SK-N-SH (cell line): ENCODE results near the gene CUL3. TPM values are rescaled to one million over a fixed set of nuclear protein-coding genes. Genes with fewer than 3 reads are reported as not detected.

Source experiments
- CTCF ChIA-PET: fragments of 300-600, 350-600 bp; formaldehyde crosslinking; extraction: SDS; loops from one replicate; lab custom pipeline; 2021; lab: Yijun Ruan, JAX
- POLR2A ChIA-PET: fragments of 350-600 bp; sonication (Branson Sonifier 250); formaldehyde crosslinking; extraction: SDS; loops from one replicate; lab custom pipeline; 2020; ENCODE audit warnings: antibody characterized with exemption, inconsistent platforms; lab: Yijun Ruan, JAX
- DNase-seq: peaks from one replicate; pipeline ENCODE4 v3.0.0; 2012
- H2AFZ ChIP-seq: fragments of 200-600 bp; sonication (generic); 2 replicates; pipeline ENCODE4 v1.8.1; 2016; ENCODE audit warnings: antibody characterized with exemption, mild to moderate bottlenecking, low read depth
- H3F3A ChIP-seq: fragments of 200-600 bp; sonication (generic); replicated peaks from 2 replicates; pipeline ENCODE3; 2016; ENCODE audit warnings: antibody characterized with exemption, mild to moderate bottlenecking; ENCODE audit not compliant: insufficient read depth
- H3K27ac ChIP-seq, 2 experiments: fragments of 200-500 bp in 1 of 2; fragments of 200-600 bp in 1 of 2; sonication (Bioruptor generic) in 1 of 2; sonication (generic), shearing (Covaris generic) in 1 of 2; 2 replicates each; pipeline versions ENCODE4 v1.5.1 to v1.6.1; 2014 to 2016; ENCODE audit warnings: low read depth in 2 of 2, inconsistent platforms in 1 of 2, low read length in 1 of 2, mild to moderate bottlenecking in 1 of 2, mixed read lengths in 1 of 2
- H3K27me3 ChIP-seq: fragments of 200-600 bp; sonication (generic), shearing (Covaris generic); 2 replicates; pipeline ENCODE4 v1.6.1; 2016; ENCODE audit warnings: mixed run types; ENCODE audit not compliant: insufficient read depth
- H3K36me3 ChIP-seq, 2 experiments: fragments of 200-500 bp in 1 of 2; fragments of 200-600 bp in 1 of 2; sonication (Bioruptor generic) in 1 of 2; sonication (generic) in 1 of 2; replicated peaks in 1 of 2; 2 replicates each; pipeline versions ENCODE3 to v1.5.1; 2014 to 2016; ENCODE audit warnings: low read length in 1 of 2, mild to moderate bottlenecking in 1 of 2; ENCODE audit not compliant: insufficient read depth in 2 of 2, control insufficient read depth in 1 of 2
- H3K4me1 ChIP-seq, 2 experiments: fragments of 200-500 bp in 1 of 2; fragments of 200-600 bp in 1 of 2; sonication (Bioruptor generic) in 1 of 2; sonication (generic), shearing (Covaris generic) in 1 of 2; 2 replicates each; pipeline versions ENCODE4 v1.5.1 to v1.6.1; 2014 to 2016; ENCODE audit warnings: low read depth in 1 of 2, low read length in 1 of 2, mixed run types in 1 of 2; ENCODE audit not compliant: insufficient read depth in 2 of 2, control insufficient read depth in 1 of 2
- H3K4me2 ChIP-seq: fragments of 200-600 bp; sonication (generic), shearing (Covaris generic); 2 replicates; pipeline ENCODE4 v1.6.1; 2017; ENCODE audit warnings: mixed run types
- H3K4me3 ChIP-seq, 2 experiments: fragments of 200-500 bp in 1 of 2; fragments of 200-600 bp in 1 of 2; sonication (Bioruptor generic) in 1 of 2; sonication (generic), shearing (Covaris generic) in 1 of 2; 2 replicates each; pipeline versions ENCODE4 v1.5.1 to v1.8.1; 2014 to 2016; ENCODE audit warnings: low read depth in 2 of 2, inconsistent platforms in 1 of 2, low read length in 1 of 2, mild to moderate bottlenecking in 1 of 2, mixed read lengths in 1 of 2, moderate library complexity in 1 of 2
- H3K79me2 ChIP-seq: fragments of 200-600 bp; sonication (generic); 2 replicates; pipeline ENCODE4 v1.8.1; 2017; ENCODE audit warnings: mild to moderate bottlenecking; ENCODE audit not compliant: insufficient read depth
- H3K9ac ChIP-seq: fragments of 200-600 bp; sonication (generic); 2 replicates; pipeline ENCODE4 v1.6.1; 2017; ENCODE audit warnings: mixed run types
- H3K9me2 ChIP-seq: fragments of 200-600 bp; sonication (generic); 2 replicates; pipeline ENCODE4 v1.6.1; 2017; ENCODE audit warnings: mixed run types
- H3K9me3 ChIP-seq: fragments of 200-600 bp; sonication (generic); 2 replicates; pipeline ENCODE4 v1.6.1; 2017; ENCODE audit warnings: mixed run types, mild to moderate bottlenecking, moderate library complexity
- H4K20me1 ChIP-seq: fragments of 200-600 bp; sonication (generic); 2 replicates; pipeline ENCODE4 v1.6.1; 2017; ENCODE audit warnings: mild to moderate bottlenecking, mixed run types; ENCODE audit not compliant: insufficient read depth
- EP300 ChIP-seq, 2 experiments: IDR thresholded peaks; 2 replicates each; pipeline versions ENCODE4 v1.4.0 to v1.6.1; 2012; ENCODE audit warnings: borderline replicate concordance in 1 of 2, low read depth in 1 of 2, low read length in 1 of 2
- FOXM1 ChIP-seq: IDR thresholded peaks from 2 replicates; pipeline ENCODE4 v1.4.0; 2012; ENCODE audit warnings: low read depth, mild to moderate bottlenecking
- IRF3 ChIP-seq: fragments of 150-350 bp; IDR thresholded peaks from 2 replicates; pipeline ENCODE4 v1.6.1; 2016; ENCODE audit warnings: mild to moderate bottlenecking, low read depth, low read length
- POLR2AphosphoS5 ChIP-seq: IDR thresholded peaks from 2 replicates; pipeline ENCODE4 v1.6.1; 2012; ENCODE audit warnings: low read depth, low read length
- RAD21 ChIP-seq: IDR thresholded peaks from 2 replicates; pipeline ENCODE4 v1.6.1; 2012; ENCODE audit warnings: mild to moderate bottlenecking, low read length
- RXRA ChIP-seq: IDR thresholded peaks from 2 replicates; pipeline ENCODE4 v1.4.0; 2012; ENCODE audit warnings: low read depth, mild to moderate bottlenecking, borderline replicate concordance
- TCF12 ChIP-seq: IDR thresholded peaks from 2 replicates; pipeline ENCODE4 v1.4.0; 2012
- TEAD4 ChIP-seq: IDR thresholded peaks from 2 replicates; pipeline ENCODE4 v1.4.0; 2012; ENCODE audit warnings: mild to moderate bottlenecking, borderline replicate concordance; ENCODE audit not compliant: insufficient read depth
- YY1 ChIP-seq: IDR thresholded peaks from 2 replicates; pipeline ENCODE4 v1.4.0; 2012; ENCODE audit warnings: low read depth, mild to moderate bottlenecking
- WGBS: methylation state at CpG from one replicate; pipeline ENCODE4 v1.1.6; 2017; ENCODE audit warnings: low lambda C conversion rate; 5-methylcytosine and 5-hydroxymethylcytosine counted together
- polyA plus RNA-seq, 3 experiments: library from polyadenylated mRNA; depleted of rRNA; stranded (reverse); fragments of >200 nt; gene quantifications; 2 replicates each; pipeline ENCODE4 v1.2.3, GENCODE V29; 2012
- TF ChIP-seq, protein P1 (sequence below): IDR thresholded peaks from 2 replicates; pipeline ENCODE4 v1.4.0; 2012; ENCODE audit warnings: low read depth, borderline replicate concordance
- TF ChIP-seq, protein P2 (sequence below): fragments of 200-600 bp; sonication (generic); IDR thresholded peaks from 2 replicates; pipeline ENCODE4 v1.6.1; 2017; ENCODE audit warnings: antibody characterized with exemption, mild to moderate bottlenecking, moderate library complexity
- TF ChIP-seq, protein P3 (sequence below): IDR thresholded peaks from 2 replicates; pipeline ENCODE4 v1.6.1; 2012; ENCODE audit warnings: mild to moderate bottlenecking, low read depth, low read length, moderate library complexity

CUL3 gene
- polyA plus RNA-seq, 1 of the 3 experiments (the other 2 are of a cell fraction): 17.3 TPM

GRCh38 chr2:224557610-224558009 is 27.6 kb downstream of the CUL3 start:
- Histone ChIP-seq H3K79me2 (peaks cover 98% of the 10 kb centered on the region), H4K20me1 (peaks cover 79% of the 10 kb centered on the region), H3K4me1 (peaks cover 0 to 10% of the 10 kb centered on the region in 2 experiments; a peak in 2 of 4 replicates)
- POLR2A ChIA-PET: no interaction called here
- no peak for TF ChIP-seq TCF12
- TF ChIP-seq IRF3: no peak
- TF ChIP-seq RAD21: no peak
- TF ChIP-seq TEAD4: no peak
- TF ChIP-seq RXRA: no peak
- TF ChIP-seq POLR2AphosphoS5: no peak
- TF ChIP-seq EP300 (IDR thresholded peaks at IDR 0.05; ENCODE audit: borderline replicate concordance in 1 of 2, low read depth in 1 of 2, low read length in 1 of 2): no peak
- no peak for TF ChIP-seq YY1
- TF ChIP-seq, protein P1, sequence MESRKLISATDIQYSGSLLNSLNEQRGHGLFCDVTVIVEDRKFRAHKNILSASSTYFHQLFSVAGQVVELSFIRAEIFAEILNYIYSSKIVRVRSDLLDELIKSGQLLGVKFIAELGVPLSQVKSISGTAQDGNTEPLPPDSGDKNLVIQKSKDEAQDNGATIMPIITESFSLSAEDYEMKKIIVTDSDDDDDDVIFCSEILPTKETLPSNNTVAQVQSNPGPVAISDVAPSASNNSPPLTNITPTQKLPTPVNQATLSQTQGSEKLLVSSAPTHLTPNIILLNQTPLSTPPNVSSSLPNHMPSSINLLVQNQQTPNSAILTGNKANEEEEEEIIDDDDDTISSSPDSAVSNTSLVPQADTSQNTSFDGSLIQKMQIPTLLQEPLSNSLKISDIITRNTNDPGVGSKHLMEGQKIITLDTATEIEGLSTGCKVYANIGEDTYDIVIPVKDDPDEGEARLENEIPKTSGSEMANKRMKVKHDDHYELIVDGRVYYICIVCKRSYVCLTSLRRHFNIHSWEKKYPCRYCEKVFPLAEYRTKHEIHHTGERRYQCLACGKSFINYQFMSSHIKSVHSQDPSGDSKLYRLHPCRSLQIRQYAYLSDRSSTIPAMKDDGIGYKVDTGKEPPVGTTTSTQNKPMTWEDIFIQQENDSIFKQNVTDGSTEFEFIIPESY: no peak
- TF ChIP-seq, protein P2, sequence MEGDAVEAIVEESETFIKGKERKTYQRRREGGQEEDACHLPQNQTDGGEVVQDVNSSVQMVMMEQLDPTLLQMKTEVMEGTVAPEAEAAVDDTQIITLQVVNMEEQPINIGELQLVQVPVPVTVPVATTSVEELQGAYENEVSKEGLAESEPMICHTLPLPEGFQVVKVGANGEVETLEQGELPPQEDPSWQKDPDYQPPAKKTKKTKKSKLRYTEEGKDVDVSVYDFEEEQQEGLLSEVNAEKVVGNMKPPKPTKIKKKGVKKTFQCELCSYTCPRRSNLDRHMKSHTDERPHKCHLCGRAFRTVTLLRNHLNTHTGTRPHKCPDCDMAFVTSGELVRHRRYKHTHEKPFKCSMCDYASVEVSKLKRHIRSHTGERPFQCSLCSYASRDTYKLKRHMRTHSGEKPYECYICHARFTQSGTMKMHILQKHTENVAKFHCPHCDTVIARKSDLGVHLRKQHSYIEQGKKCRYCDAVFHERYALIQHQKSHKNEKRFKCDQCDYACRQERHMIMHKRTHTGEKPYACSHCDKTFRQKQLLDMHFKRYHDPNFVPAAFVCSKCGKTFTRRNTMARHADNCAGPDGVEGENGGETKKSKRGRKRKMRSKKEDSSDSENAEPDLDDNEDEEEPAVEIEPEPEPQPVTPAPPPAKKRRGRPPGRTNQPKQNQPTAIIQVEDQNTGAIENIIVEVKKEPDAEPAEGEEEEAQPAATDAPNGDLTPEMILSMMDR: no peak
- no peak for TF ChIP-seq FOXM1
- TF ChIP-seq, protein P3, sequence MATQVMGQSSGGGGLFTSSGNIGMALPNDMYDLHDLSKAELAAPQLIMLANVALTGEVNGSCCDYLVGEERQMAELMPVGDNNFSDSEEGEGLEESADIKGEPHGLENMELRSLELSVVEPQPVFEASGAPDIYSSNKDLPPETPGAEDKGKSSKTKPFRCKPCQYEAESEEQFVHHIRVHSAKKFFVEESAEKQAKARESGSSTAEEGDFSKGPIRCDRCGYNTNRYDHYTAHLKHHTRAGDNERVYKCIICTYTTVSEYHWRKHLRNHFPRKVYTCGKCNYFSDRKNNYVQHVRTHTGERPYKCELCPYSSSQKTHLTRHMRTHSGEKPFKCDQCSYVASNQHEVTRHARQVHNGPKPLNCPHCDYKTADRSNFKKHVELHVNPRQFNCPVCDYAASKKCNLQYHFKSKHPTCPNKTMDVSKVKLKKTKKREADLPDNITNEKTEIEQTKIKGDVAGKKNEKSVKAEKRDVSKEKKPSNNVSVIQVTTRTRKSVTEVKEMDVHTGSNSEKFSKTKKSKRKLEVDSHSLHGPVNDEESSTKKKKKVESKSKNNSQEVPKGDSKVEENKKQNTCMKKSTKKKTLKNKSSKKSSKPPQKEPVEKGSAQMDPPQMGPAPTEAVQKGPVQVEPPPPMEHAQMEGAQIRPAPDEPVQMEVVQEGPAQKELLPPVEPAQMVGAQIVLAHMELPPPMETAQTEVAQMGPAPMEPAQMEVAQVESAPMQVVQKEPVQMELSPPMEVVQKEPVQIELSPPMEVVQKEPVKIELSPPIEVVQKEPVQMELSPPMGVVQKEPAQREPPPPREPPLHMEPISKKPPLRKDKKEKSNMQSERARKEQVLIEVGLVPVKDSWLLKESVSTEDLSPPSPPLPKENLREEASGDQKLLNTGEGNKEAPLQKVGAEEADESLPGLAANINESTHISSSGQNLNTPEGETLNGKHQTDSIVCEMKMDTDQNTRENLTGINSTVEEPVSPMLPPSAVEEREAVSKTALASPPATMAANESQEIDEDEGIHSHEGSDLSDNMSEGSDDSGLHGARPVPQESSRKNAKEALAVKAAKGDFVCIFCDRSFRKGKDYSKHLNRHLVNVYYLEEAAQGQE: no peak
- TF ChIP-seq, all 33 proteins: peak for 0
- no peak for DNase-seq
- H3K27ac ChIP-seq: no peak overlapping the region
- CTCF ChIA-PET: interaction anchor here (0.6 kb wide), 1 partner anchor 527 kb away, joined by 3 read pairs; no protein-coding TSS in a partner anchor
- no peaks in the 10 kb centered on the region for H3K27me3 ChIP-seq
- 94% methylated on average over 2 of the region's 2 CpGs for WGBS
- H3F3A ChIP-seq: peaks cover 7% of the 10 kb centered on the region
- H3K9ac ChIP-seq: no peak overlapping the region
- H3K9me2 ChIP-seq: no peaks in the 10 kb centered on the region
- H3K4me3 ChIP-seq: no peak overlapping the region
- no peaks in the 10 kb centered on the region for H3K9me3 ChIP-seq
- peaks cover 26 to 27% of the 10 kb centered on the region in 2 experiments for H3K36me3 ChIP-seq
- H2AFZ ChIP-seq: no peak overlapping the region
- H3K4me2 ChIP-seq: no peak overlapping the region
